ENCODE data around the gene PDGFD.

DNA sequence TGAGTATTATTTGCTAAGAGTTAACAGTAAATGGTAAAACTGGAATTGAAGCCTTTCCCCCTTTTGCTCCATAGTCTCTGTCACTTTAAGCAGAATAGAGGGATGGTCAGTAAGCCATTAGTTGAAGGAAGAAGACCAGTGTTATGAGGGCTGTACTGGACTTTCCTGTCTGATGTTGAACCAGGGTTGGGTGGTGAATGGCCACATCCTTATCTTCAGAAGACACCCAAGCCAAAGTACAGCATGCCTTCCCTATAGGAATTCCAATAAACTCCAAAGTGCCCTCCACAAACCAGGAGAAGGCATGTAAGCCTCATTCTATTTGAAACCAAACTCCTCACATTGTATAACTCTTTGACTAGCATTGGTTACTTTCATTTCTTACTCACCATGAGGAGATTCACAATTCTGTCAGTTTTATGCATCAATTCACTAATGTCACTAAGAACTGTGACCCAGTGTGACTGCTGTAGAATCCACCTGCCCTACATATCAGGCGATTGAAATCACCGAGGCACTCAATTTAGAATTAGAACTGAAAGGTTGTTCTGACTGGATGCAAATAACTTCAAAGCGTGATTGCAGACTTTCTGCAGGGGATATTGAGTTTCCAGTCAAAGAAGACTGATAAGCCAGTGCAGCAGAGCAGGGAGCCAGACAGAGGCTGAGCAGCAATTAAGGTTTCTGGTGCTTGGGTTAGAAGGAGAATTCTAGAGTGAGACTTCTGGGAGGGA, 234.6 kb downstream of the PDGFD start:
- TF ChIP-seq, protein P1, sequence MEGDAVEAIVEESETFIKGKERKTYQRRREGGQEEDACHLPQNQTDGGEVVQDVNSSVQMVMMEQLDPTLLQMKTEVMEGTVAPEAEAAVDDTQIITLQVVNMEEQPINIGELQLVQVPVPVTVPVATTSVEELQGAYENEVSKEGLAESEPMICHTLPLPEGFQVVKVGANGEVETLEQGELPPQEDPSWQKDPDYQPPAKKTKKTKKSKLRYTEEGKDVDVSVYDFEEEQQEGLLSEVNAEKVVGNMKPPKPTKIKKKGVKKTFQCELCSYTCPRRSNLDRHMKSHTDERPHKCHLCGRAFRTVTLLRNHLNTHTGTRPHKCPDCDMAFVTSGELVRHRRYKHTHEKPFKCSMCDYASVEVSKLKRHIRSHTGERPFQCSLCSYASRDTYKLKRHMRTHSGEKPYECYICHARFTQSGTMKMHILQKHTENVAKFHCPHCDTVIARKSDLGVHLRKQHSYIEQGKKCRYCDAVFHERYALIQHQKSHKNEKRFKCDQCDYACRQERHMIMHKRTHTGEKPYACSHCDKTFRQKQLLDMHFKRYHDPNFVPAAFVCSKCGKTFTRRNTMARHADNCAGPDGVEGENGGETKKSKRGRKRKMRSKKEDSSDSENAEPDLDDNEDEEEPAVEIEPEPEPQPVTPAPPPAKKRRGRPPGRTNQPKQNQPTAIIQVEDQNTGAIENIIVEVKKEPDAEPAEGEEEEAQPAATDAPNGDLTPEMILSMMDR (conservative IDR thresholded peaks at IDR 0.05 in 1 of 2, IDR thresholded peaks at IDR 0.05 in 1 of 2; ENCODE audit: extremely low read depth in 1 of 2, insufficient read depth in 1 of 2, low read depth in 1 of 2, low read length in 2 of 2) = no peak
- no peak for TF ChIP-seq EZH2 (IDR thresholded peaks at IDR 0.05; ENCODE audit: borderline replicate concordance, low read length)
